Ovary (tissue), 9 donors: ENCODE data around the gene FRAT2. TPM values are rescaled to one million over a fixed set of nuclear protein-coding genes. Genes with fewer than 3 reads are reported as not detected.

ENCODE experiments used
- DNase-seq, 5 donors: peaks; one replicate each; pipeline ENCODE4 v3.0.0-alpha.2; 2019 to 2020
- H3K27ac ChIP-seq, 2 donors: fragments of 200-600 bp; one replicate each; pipeline versions ENCODE4 v1.5.1 to v1.8.0; 2019 to 2022
- H3K27me3 ChIP-seq: fragments of 200-600 bp; one replicate; pipeline ENCODE4 v1.8.0; 2022
- H3K36me3 ChIP-seq: fragments of 200-600 bp; sonication (generic); one replicate; pipeline ENCODE4 v1.5.1; 2019
- H3K4me1 ChIP-seq: one replicate; pipeline ENCODE4 v1.8.1; 2013; ENCODE audit warnings: mild to moderate bottlenecking, moderate library complexity; ENCODE audit not compliant: insufficient read depth
- H3K4me3 ChIP-seq: fragments of 200-600 bp; sonication (generic); one replicate; pipeline ENCODE4 v1.5.1; 2017
- H3K9me3 ChIP-seq, 2 donors: fragments of 200-600 bp in 1 of 2; sonication (generic) in 1 of 2; one replicate each; pipeline versions ENCODE4 v1.5.1 to v1.8.1; 2013 to 2019; ENCODE audit warnings: mild to moderate bottlenecking in 1 of 2, moderate library complexity in 1 of 2
- EP300 ChIP-seq: sonication (generic); formaldehyde crosslinking; IDR thresholded peaks from one replicate; pipeline ENCODE4 v1.6.1; 2017; ENCODE audit warnings: antibody characterized with exemption
- POLR2A ChIP-seq: fragments of 450-650 bp; IDR thresholded peaks from one replicate; pipeline ENCODE4 v1.6.1; 2017; ENCODE audit warnings: antibody characterized with exemption, mild to moderate bottlenecking, moderate library complexity
- WGBS, 3 donors: extraction: QIAGEN DNeasy Blood & Tissue Kit in 1 of 3; methylation state at CpG; one replicate each; pipeline versions ENCODE4 v1.1.5 to v1.1.7; 2013 to 2017; 5-methylcytosine and 5-hydroxymethylcytosine counted together
- intact Hi-C, 4 donors: fragments of 100-400 bp; cut with DNase I; formaldehyde crosslinking; loops; one replicate each; pipeline versions ENCODE4 v1.11.0 to v1.15.1; 2022 to 2023
- polyA plus RNA-seq, 2 donors: library from polyadenylated mRNA; stranded (reverse); fragments of 200-250 nt in 1 of 2; fragments of 350-450 nt in 1 of 2; fragmentation: Illumina TruSeq in 1 of 2; extraction: RNeasy Lipid Tissue Mini Kit (QIAGEN cat#74804) in 1 of 2; gene quantifications; one replicate each; pipeline ENCODE4 v1.2.3, GENCODE V29; 2013 to 2014
- total RNA-seq, 7 donors: library from RNA; depleted of rRNA in 2 of 7; stranded (reverse); fragments of >200 nt in 2 of 7; fragmentation: NEBNext Ultra II Directional in 3 of 7; extraction: Animal tissue kit (Norgen Biotek cat#: 25700) in 3 of 7; gene quantifications; one replicate each; pipeline versions ENCODE4 v1.1.0 to v1.2.4, GENCODE V29; 2016 to 2023
- TF ChIP-seq, protein P1 (sequence below), 3 donors: fragments of 450-650 bp in 2 of 3; fragments of 200-600 bp in 1 of 3; IDR thresholded peaks; one replicate each; pipeline versions ENCODE4 v1.5.1 to v1.8.0; 2016 to 2022; ENCODE audit warnings: antibody characterized with exemption in 3 of 3, mild to moderate bottlenecking in 1 of 3
- donor health status: DM: no; HTN: no; CAD: no; lungs with moderate emphysema.
- donor health status: DM: no; HTN: no; CAD: no.
- donor health status: Bipolar disorder and iron deficiency.
- donor health status: DM: yes; HTN: yes; CAD: no.
- donor health status: DM: no; HTN: no; CAD: no.
- donor health status: DM: yes; HTN: yes; CAD: no.

Gene FRAT2
- total and polyA plus RNA-seq, 9 donors: 3.2 to 16.8 (median 6.5) TPM

GRCh38 chr10:97371696-97372095, 37.2 kb upstream of the FRAT2 start:
- H3K27me3 ChIP-seq: no peaks in the 10 kb centered on the region
- no peaks in the 10 kb centered on the region for H3K9me3 ChIP-seq
- 88 to 95% (median 90%) methylated on average over 7 of the region's 7 CpGs for WGBS, 3 donors
- TF ChIP-seq EP300: no peak
- TF ChIP-seq, protein P1, sequence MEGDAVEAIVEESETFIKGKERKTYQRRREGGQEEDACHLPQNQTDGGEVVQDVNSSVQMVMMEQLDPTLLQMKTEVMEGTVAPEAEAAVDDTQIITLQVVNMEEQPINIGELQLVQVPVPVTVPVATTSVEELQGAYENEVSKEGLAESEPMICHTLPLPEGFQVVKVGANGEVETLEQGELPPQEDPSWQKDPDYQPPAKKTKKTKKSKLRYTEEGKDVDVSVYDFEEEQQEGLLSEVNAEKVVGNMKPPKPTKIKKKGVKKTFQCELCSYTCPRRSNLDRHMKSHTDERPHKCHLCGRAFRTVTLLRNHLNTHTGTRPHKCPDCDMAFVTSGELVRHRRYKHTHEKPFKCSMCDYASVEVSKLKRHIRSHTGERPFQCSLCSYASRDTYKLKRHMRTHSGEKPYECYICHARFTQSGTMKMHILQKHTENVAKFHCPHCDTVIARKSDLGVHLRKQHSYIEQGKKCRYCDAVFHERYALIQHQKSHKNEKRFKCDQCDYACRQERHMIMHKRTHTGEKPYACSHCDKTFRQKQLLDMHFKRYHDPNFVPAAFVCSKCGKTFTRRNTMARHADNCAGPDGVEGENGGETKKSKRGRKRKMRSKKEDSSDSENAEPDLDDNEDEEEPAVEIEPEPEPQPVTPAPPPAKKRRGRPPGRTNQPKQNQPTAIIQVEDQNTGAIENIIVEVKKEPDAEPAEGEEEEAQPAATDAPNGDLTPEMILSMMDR (IDR thresholded peaks at IDR 0.05): no peak
- no peak for TF ChIP-seq POLR2A
- no peak overlapping the region for H3K27ac ChIP-seq
- intact Hi-C loops: no loop called here
- no peaks in the 10 kb centered on the region for H3K36me3 ChIP-seq
- no peak for DNase-seq
- no peaks in the 10 kb centered on the region for H3K4me1 ChIP-seq
- H3K4me3 ChIP-seq: no peak overlapping the region

GRCh38 chr10:97367126-97367649, 32.7 kb upstream of the FRAT2 start:
- WGBS, 3 donors: 92 to 95% (median 94%) methylated on average over 12 of the region's 12 CpGs
- Histone ChIP-seq H3K36me3 (no peaks in the 10 kb centered on the region), H3K9me3 (no peaks in the 10 kb centered on the region), H3K4me3 (no peak overlapping the region), H3K4me1 (no peaks in the 10 kb centered on the region), H3K27me3 (no peaks in the 10 kb centered on the region), H3K27ac (no peak overlapping the region)
- TF ChIP-seq EP300 (no peak), POLR2A (no peak)
- TF ChIP-seq, protein P1 (IDR thresholded peaks at IDR 0.05): no peak
- no peak for DNase-seq
- intact Hi-C loops: no loop called here

DNA sequence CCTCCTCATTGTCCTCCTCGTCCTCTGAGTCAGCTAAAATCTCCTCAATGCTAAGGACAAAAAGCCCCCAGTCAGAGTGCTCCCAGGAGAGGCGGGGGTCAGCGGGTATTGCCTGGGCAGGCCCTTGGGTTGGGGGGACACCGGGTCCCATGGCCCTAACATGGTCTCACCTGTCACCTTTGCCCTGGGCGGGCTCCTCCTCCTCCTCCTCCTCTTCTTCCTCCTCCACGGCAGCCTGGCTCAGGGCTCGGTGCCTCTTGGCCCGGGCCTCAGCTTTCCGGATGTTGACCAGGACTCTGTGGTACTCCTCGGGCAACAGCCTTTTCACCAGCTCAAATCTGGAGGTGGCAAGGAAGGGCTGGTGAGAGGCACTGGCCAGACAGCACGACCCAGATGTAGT, 32.0 kb upstream of the FRAT2 start:
- Histone ChIP-seq H3K27ac (no peak overlapping the region), H3K36me3 (no peaks in the 10 kb centered on the region), H3K4me1 (no peaks in the 10 kb centered on the region), H3K27me3 (no peaks in the 10 kb centered on the region), H3K4me3 (no peak overlapping the region), H3K9me3 (no peaks in the 10 kb centered on the region)
- WGBS, 3 donors: 85 to 92% (median 85%) methylated on average over 11 of the region's 11 CpGs
- intact Hi-C loops: no loop called here
- TF ChIP-seq EP300 (no peak), POLR2A (no peak)
- TF ChIP-seq, protein P1 (IDR thresholded peaks at IDR 0.05): no peak
- DNase-seq: no peak

DNA sequence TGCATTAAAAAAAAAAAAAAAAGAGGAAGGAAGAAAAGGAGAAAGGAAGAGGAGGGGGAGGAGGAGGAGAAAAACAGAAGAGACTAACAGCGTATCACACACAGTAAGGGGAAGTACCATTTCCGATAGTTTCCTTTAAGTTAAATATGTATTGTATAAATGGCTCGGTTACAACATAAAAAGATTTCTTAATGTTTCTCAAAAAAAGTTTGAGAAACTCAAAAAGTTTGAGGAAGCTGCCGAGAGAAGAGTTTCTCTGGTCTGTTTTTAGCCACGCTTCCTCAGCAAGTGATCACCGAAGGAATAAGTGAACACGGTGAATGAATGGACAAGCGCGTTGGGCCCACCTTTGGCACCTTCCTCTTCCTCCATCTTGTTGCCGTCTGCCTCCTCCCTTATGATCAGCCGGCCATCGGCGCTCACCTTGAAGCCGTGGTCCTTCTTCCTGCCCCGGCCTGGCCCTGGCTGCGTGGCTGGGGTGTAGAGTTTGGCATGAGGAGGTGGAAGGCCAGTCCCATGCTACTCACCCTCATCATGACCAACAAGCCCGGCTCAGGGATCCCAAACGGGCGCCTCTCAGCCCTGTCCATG, 31.3 kb upstream of the FRAT2 start:
- H3K4me3 ChIP-seq: no peak overlapping the region
- DNase-seq: no peak
- 85 to 90% (median 89%) methylated on average over 19 of the region's 19 CpGs for WGBS, 3 donors
- H3K4me1 ChIP-seq: no peaks in the 10 kb centered on the region
- H3K9me3 ChIP-seq: no peaks in the 10 kb centered on the region
- intact Hi-C loops: no loop called here
- H3K27ac ChIP-seq: no peak overlapping the region
- H3K36me3 ChIP-seq: no peaks in the 10 kb centered on the region
- no peaks in the 10 kb centered on the region for H3K27me3 ChIP-seq
- TF ChIP-seq, protein P1 (IDR thresholded peaks at IDR 0.05): no peak
- TF ChIP-seq POLR2A (no peak), EP300 (no peak)
